Esophagus muscularis mucosa (tissue), 4 donors: ENCODE results near the gene RPS6KA5. TPM values are rescaled to one million over a fixed set of nuclear protein-coding genes. Genes with fewer than 3 reads are reported as not detected.
"Not testable (repeated sequence)": the region's sequence is repeated elsewhere in the genome, so short reads cannot be mapped to it uniquely, and the experiment has no call there.

Experiments
- DNase-seq: peaks from one replicate; pipeline ENCODE4 v3.0.0-alpha.2; 2017; ENCODE audit errors: extremely low spot score
- H3K27ac ChIP-seq, 4 donors: fragments of 200-600 bp; sonication (generic); replicated peaks in 1 of 4; 1 replicate in 3 of 4; 2 replicates in 1 of 4; pipeline ENCODE4 v1.5.1; 2016 to 2019; ENCODE audit warnings: mild to moderate bottlenecking in 1 of 4
- H3K27me3 ChIP-seq, 4 donors: fragments of 200-600 bp; sonication (generic); one replicate each; pipeline versions ENCODE4 v1.5.1 to v1.6.0; 2016 to 2019
- H3K36me3 ChIP-seq, 4 donors: fragments of 200-600 bp; sonication (generic); one replicate each; pipeline ENCODE4 v1.5.1; 2016 to 2019
- H3K4me1 ChIP-seq, 4 donors: fragments of 200-600 bp; sonication (generic); one replicate each; pipeline ENCODE4 v1.5.1; 2016 to 2019
- H3K4me3 ChIP-seq, 4 donors: fragments of 200-600 bp; sonication (generic); 1 replicate in 2 of 4; 2 replicates in 2 of 4; pipeline ENCODE4 v1.5.1; 2016 to 2019; ENCODE audit warnings: mild to moderate bottlenecking in 4 of 4, moderate library complexity in 1 of 4
- H3K9me3 ChIP-seq, 4 donors: fragments of 200-600 bp; sonication (generic); 1 replicate in 3 of 4; 2 replicates in 1 of 4; pipeline ENCODE4 v1.5.1; 2016 to 2019
- CTCF ChIP-seq, 3 experiments: fragments of 200-600 bp in 2 of 3; fragments of 450-650 bp in 1 of 3; sonication (generic) in 2 of 3; IDR thresholded peaks; one replicate each; pipeline ENCODE4 v1.5.1; 2017 to 2019; ENCODE audit warnings: antibody characterized with exemption in 3 of 3, mild to moderate bottlenecking in 2 of 3, moderate library complexity in 1 of 3
- EP300 ChIP-seq: sonication (generic); formaldehyde crosslinking; IDR thresholded peaks from one replicate; pipeline ENCODE4 v1.6.1; 2017; ENCODE audit warnings: antibody characterized with exemption
- POLR2A ChIP-seq: fragments of 450-650 bp; IDR thresholded peaks from one replicate; pipeline ENCODE4 v1.6.1; 2017; ENCODE audit warnings: antibody characterized with exemption, moderate library complexity, mild to moderate bottlenecking, low read depth
- POLR2AphosphoS5 ChIP-seq, 2 donors: sonication (generic); formaldehyde crosslinking; IDR thresholded peaks; one replicate each; pipeline ENCODE4 v1.6.1; 2017; ENCODE audit warnings: antibody characterized with exemption in 2 of 2
- WGBS: methylation state at CpG from one replicate; pipeline ENCODE4 v1.1.5; 2018; 5-methylcytosine and 5-hydroxymethylcytosine counted together
- intact Hi-C: fragments of 100-400 bp; cut with DNase I; formaldehyde crosslinking; loops from one replicate; pipeline ENCODE4 v1.15.1; 2023
- total RNA-seq, 4 donors: library from RNA; depleted of rRNA; stranded (reverse); fragments of >200 nt; gene quantifications; one replicate each; pipeline versions ENCODE4 v1.1.0 to v1.2.1, GENCODE V29; 2016

The RPS6KA5 gene
- total RNA-seq, 4 donors from 2014 or later: 30.8 to 40.6 (median 35.0) TPM

- H3K4me1 ChIP-seq: peaks cover 0 to 31% (median 16%) of the 10 kb centered on the region in 4 donors
- no peak overlapping the region for H3K4me3 ChIP-seq
- no peak for DNase-seq
- H3K36me3 ChIP-seq: no peaks in the 10 kb centered on the region
- H3K27ac ChIP-seq: no peak overlapping the region
- peaks cover 0 to under 1% (median 0%) of the 10 kb centered on the region in 4 donors for H3K9me3 ChIP-seq
- intact Hi-C loops: no loop called here
- 83% methylated on average over 11 of the region's 11 CpGs for WGBS
- H3K27me3 ChIP-seq: no peaks in the 10 kb centered on the region
- TF ChIP-seq EP300: no peak
- TF ChIP-seq POLR2A: no peak
- no peak for TF ChIP-seq CTCF (IDR thresholded peaks at IDR 0.05)
- no peak for TF ChIP-seq POLR2AphosphoS5 (IDR thresholded peaks at IDR 0.05)
Measured at GRCh38 chr14:90962505-90963109, 97.8 kb downstream of the RPS6KA5 start.

GRCh38 chr14:90960818-90961217 lies 99.6 kb downstream of the RPS6KA5 start:
- Histone ChIP-seq H3K4me1 (peaks cover 0 to 31% (median 12%) of the 10 kb centered on the region in 4 donors), H3K9me3 (peaks cover 0 to 17% (median 3%) of the 10 kb centered on the region in 4 donors), H3K4me3 (no peak overlapping the region), H3K36me3 (peaks cover 0 to 5% (median 0%) of the 10 kb centered on the region in 4 donors), H3K27ac (no peak overlapping the region), H3K27me3 (no peaks in the 10 kb centered on the region)
- intact Hi-C loops: no loop called here
- 85% methylated on average over 6 of the region's 6 CpGs for WGBS
- TF ChIP-seq POLR2AphosphoS5 (IDR thresholded peaks at IDR 0.05) (no peak), POLR2A (no peak), CTCF (IDR thresholded peaks at IDR 0.05) (no peak), EP300 (no peak)
- no peak for DNase-seq

GRCh38 chr14:90959344-90959743 lies 101.1 kb downstream of the RPS6KA5 start:
- Histone ChIP-seq H3K27me3 (no peaks in the 10 kb centered on the region), H3K27ac (no peak overlapping the region), H3K36me3 (peaks cover 0 to 5% (median 0%) of the 10 kb centered on the region in 4 donors), H3K4me3 (no peak overlapping the region), H3K9me3 (peaks cover 0 to 20% (median 5%) of the 10 kb centered on the region in 4 donors), H3K4me1 (peaks cover 0 to 31% (median 11%) of the 10 kb centered on the region in 4 donors)
- TF ChIP-seq CTCF (IDR thresholded peaks at IDR 0.05): no peak
- no peak for TF ChIP-seq EP300
- TF ChIP-seq POLR2AphosphoS5 (IDR thresholded peaks at IDR 0.05): no peak
- no peak for TF ChIP-seq POLR2A
- DNase-seq: no peak
- 90% methylated on average over 3 of the region's 3 CpGs for WGBS
- intact Hi-C loops: no loop called here

DNA sequence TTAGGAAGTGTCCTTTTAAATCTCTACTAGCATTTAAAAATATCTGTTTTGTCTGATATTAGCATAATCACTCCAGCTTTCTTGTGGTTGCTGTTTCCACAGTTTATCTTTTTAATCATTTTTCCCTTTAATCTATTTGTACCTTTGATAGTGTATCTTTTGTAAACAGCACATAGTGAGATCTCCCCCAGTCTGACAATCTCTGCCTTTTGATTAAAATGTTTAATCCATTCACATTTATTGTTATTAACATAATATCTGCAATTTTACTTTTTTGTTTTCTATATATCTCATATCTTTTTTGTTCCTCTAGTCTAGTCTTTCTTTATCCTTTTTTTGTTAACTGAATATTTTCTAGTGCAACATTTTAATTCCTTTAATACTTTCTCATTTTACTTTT lies 104.2 kb downstream of the RPS6KA5 start:
- Histone ChIP-seq H3K27me3 (no peaks in the 10 kb centered on the region), H3K4me3 (no peak overlapping the region), H3K9me3 (peaks cover 0 to 20% (median 7%) of the 10 kb centered on the region in 4 donors), H3K36me3 (peaks cover 0 to 5% (median 0%) of the 10 kb centered on the region in 4 donors), H3K27ac (no peak overlapping the region), H3K4me1 (peaks cover 0 to 26% (median 7%) of the 10 kb centered on the region in 4 donors)
- TF ChIP-seq EP300: no peak
- TF ChIP-seq POLR2AphosphoS5 (IDR thresholded peaks at IDR 0.05): no peak
- intact Hi-C loops: no loop called here
- DNase-seq: no peak

DNA sequence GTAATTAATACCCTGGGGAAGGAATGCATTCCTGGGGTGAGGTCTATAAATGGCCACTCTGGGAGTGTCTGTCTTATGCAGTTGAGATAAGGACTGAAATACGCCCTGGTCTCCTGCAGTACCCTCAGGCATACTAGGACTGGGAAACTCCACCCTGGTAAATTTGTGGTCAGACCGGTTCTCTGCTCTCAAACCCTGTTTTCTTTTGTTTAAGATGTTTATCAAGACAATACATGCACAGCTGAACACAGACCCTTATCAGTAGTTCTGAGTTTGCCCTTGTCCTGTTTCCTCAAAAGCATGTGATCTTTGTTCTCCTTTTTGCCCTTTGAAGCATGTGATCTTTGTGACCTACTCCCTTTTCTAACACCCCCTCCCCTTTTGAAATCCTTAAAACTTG lies 106.8 kb downstream of the RPS6KA5 start:
- 85% methylated on average over 2 of the region's 2 CpGs for WGBS
- H3K4me1 ChIP-seq, H3K4me3 ChIP-seq, H3K27ac ChIP-seq, intact Hi-C loops, DNase-seq, H3K36me3 ChIP-seq, H3K27me3 ChIP-seq: not testable (repeated sequence)
- H3K9me3 ChIP-seq: peaks cover 0 to 20% (median 7%) of the 10 kb centered on the region in 4 donors

- intact Hi-C loops: no loop called here
- H3K27me3 ChIP-seq: no peaks in the 10 kb centered on the region
- no peak for DNase-seq
- WGBS: 95% methylated on average over 3 of the region's 3 CpGs
- no peak overlapping the region for H3K27ac ChIP-seq
- H3K36me3 ChIP-seq: peaks cover 4 to 29% (median 12%) of the 10 kb centered on the region in 4 donors
- TF ChIP-seq EP300: no peak
- peaks cover 0 to 14% (median 0%) of the 10 kb centered on the region in 4 donors for H3K9me3 ChIP-seq
- no peak overlapping the region for H3K4me3 ChIP-seq
- H3K4me1 ChIP-seq: peaks cover 0 to 7% (median 2%) of the 10 kb centered on the region in 4 donors
Measured at GRCh38 chr14:90943367-90943766, 117.1 kb downstream of the RPS6KA5 start.
